ENCODE results near the gene ZBTB17.
"Not testable (repeated sequence)": the region's sequence is repeated elsewhere in the genome, so short reads cannot be mapped to it uniquely, and the experiment has no call there.

ZBTB17 gene

DNA sequence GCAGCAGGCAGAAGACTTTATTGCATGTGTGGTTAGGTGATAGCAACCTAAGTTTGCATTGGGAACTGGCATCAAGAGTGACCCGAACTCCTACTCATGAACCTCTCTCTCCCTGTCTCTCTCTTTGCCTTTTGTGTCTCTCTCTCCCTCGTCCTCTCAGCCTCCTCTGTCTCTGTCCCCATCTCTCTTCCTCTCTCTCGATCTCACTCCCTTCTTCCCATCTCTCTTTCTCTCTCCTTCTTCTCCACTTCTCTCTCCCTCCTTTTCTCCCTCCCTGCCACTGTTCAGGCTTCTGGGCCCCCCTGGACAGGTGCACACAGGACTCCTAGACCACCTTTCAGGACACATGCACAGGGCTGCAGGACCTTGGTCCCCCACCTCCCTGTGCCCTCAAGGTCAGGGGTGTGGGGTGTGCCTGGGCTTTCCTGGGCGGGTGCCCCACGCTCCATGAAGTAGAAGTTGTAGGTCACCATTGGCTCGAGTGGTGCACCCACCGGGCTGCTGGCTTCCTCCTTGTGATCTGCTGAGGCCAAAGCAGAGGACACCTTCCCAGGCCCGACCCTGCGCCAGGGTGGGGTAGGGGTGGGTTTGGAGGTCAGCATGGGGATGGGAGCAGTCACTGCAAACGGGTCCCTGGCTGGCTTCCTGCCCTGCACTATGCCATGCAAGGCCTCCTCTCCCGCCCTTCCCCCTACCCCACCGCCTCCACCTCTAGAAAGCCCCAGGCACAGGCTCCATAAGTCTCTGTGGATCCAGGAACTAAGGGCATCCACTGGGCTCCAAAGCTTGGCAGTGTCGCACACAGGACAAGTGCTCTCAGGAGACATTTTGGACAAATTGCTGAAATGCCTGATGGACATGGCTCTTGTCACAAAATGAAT, 13.2 kb upstream of the ZBTB17 start:
- no peak for DNase-seq (ENCODE audit: low spot score)

DNA sequence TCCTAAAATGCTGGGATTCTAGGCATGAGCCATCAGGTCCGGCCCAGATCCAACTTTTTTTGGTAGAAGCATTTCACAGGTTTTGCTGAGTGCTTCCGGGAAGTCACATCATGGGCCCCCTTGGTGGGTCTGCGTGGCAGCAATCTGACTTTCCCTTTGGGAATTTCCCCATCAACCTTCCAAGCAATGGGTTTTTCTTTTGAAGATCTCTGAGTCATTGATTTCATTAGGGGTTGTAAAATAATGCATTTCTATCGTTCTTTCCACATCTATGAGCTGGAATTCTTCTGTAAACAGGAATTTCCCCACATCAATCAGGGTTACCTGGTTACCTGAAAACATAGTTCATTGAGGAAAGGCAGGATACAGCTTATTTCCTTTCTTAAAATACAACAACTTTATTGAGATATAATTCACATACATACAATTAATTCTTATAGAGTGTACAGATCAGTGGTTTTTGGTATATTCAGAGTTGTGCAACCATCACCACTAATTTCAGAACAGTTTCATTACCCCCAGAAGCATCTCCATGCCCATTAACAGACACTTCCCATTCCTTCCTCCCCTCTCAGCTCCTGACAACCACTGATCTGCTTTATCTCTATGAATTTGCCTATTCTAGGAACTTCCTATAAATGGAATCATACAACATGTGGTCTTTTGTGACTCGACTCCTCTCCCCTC, 9.9 kb upstream of the ZBTB17 start:
- peak; percentile 83 for DNase-seq (ENCODE audit: low spot score)

DNA sequence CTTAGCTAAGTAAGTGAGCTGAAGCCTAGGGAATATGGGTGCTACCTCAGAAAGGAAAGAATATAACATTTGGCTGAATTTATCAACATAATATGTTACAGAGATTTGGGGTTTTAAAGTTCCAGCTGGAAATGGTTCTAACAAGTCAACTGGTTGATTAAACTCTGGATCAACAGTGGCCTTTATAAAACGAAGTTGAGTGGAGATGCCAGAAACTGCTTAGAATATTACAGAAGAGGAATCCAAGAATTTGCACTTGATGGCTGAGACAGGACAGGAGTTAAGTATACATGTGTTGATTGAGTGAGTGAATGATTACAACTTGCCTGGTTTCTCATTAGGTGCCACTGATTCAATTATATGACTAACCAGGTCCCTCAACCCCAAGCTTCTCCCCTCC, 7.4 kb upstream of the ZBTB17 start:
- no peak for DNase-seq (ENCODE audit: low spot score)

DNA sequence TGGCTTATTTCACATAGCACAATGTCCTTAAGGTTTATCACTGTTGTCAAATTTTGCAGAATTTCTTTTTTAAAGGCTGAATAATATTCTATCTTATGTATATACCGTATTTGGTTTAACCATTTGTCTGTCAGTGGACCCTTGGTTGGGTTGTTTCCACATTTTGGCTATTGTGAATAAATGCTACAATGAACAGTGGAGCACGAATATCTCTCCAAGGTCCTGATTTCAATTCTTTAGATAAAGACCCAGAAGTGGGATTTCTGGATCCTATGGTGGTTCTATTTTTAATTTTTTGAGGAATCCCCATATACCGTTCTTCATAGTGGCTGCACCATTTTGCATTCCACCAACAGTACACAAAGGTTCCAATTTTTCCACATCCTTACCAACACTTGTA, 5.8 kb upstream of the ZBTB17 start:
- DNase-seq (ENCODE audit: low spot score) = no peak

DNA sequence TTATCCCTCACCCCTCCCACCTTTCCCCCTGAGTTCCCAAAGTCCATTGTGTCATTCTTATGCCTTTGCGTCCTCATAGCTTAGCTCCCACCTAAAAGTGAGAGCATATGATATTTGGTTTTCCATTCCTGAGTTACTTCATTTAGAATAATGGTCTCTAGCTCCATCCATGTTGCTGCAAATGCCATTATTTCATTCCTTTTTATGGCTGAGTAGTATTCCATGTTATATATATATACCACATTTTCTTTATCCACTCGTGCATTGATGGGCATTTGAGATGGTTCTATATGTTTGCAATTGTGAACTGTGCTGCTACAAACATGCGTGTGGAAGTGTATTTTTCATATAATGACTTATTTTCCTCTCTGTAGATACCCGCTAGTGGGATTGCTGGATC, 2.0 kb upstream of the ZBTB17 start:
- not testable (repeated sequence) for DNase-seq (ENCODE audit: low spot score)

DNA sequence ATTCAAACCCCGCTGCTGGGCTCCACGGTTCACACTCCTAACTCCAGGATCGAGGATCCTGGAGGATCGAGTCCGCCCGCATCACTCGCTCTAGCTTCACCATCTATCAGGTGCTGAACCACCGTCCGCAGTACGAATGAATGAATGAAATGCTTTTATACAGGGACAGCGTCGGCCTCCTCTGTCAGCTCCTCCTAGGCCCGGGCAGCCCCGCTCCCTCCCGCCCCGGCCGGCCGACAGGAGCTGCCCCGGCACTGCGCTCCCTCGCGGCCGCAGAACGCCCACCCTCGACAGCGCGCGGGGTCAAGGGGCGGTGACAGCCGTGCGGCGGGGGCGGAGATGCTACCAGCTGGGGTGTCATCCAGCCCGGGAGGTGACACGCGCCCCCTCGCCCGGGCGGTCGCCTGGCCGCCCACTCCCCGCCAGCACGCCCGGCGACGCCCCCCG, 520 bp downstream of the ZBTB17 start:
- peak; percentile 8 for DNase-seq (ENCODE audit: low spot score)

DNA sequence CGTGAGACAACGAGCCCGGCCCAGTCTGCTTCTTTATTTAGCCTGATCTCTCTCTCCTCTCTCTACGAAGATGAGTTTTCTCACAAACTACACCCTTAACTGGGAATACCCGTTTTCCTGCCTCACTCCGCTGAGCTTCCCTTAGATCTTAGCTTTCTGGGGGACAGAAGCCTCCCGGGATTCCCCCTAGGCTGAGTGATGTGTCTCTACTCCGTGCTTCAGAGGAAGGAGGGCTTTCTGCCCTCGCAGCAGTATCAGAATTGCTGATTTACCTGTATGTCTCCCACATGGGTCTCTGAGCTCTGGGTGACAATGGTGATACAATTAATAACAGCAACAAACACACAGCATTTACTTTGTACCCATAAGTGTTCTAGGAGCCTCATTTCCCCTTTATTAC, 1.0 kb downstream of the ZBTB17 start:
- no peak for DNase-seq (ENCODE audit: low spot score)

DNA sequence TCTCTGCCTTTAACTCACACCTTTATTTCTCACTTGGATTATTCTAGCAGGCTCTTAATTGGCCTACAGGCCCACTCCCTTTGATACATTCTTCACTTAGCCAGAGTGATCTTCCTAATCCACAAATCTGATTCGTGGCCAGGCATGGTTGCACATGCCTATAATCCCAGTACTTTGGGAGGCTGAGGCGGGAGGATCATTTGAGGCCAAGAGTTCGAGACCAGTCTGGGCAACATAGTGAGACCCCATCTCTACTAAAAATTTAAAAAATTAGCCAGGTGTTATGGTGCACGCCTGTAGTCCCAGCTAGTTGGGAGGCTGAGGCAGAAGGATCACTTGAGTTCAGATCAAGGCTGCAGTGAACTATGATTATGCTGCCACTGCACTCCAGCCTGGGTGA, 2.1 kb downstream of the ZBTB17 start:
- no peak for DNase-seq (ENCODE audit: low spot score)

DNA sequence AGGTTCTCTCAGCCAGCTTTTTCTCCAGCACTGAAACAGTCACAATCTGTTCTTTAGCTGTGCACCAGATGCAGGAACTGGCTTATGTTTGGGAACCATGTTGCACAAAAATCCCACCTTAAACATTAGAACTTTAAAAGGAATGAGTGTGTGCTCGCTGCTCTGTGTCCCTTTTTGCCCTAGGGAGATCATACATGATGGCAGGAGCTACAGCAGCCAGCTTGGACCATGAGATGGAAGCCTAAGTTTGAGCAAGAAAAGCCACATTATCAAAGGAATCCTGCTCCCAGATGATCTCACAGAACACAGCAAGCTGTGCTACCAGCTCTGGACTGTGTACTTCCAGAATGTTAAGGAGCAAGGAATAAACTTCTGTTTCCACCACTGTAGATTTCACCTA, 3.5 kb downstream of the ZBTB17 start:
- no peak for DNase-seq (ENCODE audit: low spot score)

DNA sequence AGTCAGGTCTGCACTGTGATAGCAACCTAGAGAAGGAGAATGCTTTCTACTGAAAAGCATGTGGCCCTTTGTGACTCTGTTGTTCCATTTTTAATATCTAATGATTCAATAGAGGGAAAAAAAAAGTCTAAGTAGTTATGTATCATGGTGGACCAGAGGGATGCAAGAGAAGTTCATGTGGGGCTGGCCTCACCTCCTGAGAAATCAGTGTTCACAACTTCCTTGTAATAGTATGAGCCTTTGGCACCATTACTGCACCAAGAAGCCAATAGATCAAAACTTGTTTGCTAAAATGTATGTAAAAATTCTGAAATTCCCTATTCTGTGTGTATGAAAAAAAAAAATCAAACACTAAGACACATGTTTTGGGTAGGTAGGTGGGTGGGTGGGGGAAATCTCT, 5.0 kb downstream of the ZBTB17 start:
- no peak for DNase-seq (ENCODE audit: low spot score)

DNA sequence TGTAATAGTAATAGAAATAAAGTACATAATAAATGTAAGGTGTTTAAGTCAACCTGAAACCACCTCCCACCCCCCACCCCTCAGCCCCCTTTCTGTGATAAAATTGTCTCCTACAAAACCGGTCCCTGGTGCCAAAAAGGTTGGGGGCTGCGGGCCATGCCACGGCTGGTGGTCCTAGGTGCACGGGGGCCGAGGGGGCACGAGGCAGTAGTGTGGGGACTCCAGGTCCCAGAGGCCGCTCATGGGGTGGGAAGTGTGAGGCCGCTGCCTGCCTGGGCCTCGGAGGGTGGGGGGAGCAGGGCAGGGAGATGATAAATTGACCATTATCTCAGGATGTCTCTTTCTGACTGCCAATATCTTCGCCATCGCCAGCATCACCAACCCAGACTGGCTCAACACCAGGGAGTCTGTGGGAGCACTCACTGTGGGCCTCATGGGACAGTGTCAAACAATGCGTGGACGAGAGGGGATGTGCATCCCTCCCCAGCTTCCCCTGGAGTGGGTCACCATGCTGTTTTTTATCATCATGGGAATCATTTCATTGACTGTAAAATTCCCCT, 6.5 kb downstream of the ZBTB17 start:
- DNase-seq (ENCODE audit: low spot score) = no peak

DNA sequence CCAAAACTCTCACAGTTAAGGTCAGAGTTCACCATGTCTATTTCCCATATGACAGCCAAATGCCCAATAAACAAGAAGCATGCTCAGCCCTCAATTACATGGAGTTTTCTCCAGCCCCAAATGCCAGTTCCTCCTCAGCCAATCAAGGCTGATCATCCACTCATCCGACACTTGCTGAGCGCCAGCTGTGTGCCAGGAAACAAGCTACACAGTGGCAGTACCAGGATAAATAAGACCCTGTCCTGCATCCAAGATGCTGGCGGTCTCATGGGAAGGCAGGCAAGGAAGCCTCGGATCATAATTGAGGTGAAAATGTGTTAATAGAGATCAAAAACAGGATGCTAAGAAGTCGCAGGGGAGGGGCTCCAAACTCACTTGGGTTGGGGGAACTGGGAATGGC, 7.7 kb downstream of the ZBTB17 start:
- no peak for DNase-seq (ENCODE audit: low spot score)

DNA sequence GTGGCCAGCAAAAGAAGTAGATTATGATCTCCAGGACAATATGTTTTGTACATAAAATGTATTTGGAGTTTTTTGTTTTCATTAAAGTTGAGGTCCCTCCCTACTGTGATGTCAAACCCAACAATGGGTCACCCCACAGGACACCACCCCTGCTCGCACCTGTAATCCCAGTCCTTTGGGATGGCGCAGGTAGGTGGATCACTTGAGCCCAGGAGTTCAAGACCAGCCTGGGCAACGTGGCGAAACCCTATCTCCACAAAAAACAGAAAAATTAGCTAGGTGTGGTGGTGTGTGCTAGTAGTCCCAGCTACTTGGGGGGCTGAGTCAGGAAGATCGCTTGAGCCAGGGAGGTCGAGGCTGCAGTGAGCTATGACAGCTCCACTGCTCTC, 9.0 kb downstream of the ZBTB17 start:
- no peak for DNase-seq (ENCODE audit: low spot score)

DNA sequence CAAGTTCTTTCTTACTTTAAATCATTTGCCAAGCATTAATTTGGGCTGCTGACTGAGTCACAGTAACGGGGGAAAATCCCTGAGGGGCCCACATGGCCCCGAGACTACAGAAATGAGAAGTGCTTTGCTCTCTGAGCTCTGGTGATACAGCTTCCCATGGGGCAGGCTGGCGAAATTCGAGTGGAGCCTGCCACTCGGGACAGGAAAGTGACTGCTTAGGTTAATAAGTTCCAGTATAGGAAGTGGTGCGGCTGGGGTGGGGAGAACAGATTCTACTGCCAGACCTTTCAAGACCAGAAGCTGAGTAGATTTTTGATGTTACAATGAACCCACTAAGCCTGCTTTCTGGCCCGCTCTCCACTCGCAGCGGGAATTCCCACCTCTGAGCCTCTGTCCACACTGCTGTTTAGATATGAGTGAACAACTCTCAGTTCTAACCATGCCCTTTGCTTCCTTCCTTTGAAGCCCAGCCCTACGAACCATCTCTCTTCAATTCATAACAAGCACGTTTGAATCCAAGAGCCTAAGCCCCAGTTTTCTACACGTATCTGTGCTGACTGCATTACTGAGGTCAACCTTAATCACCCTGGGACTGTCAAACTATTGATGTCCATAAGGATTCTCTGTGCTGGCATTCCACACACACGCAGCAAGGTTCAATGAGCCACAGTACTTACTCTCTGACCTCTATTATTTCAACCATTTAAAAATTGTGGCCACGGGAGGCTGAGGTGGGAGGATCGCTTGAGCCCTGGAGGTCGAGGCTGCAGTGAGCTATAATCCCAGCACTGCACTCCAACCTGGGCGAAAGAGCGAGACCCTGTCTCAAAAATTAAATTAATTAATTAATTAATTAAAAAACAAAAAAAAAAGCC, 9.6 kb downstream of the ZBTB17 start:
- no peak for DNase-seq (ENCODE audit: low spot score)

DNA sequence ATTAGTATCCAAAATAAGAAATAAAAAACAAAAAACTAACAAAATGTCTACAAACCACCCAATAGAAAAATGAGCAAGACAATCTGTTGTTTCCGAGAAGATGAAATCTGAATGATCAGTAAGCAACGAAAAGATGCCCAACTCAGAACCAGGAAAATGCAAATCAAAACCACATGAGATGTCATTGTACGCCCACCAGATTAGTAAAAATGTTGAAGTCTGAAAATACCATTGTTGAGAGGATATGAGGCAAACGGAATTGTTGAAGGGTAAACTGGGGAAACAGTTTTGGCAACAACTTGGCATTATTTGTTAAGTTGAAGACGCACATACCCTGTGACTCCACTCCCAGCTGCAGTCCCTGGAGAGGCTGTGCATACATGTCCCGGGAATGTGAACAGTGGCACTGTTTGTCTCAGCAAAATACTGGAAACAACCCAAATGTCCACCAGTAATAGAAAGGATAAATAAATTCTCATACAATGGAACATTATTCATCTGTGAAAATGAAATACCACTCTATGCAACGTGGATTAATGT, 10.6 kb downstream of the ZBTB17 start:
- no peak for DNase-seq (ENCODE audit: low spot score)

DNA sequence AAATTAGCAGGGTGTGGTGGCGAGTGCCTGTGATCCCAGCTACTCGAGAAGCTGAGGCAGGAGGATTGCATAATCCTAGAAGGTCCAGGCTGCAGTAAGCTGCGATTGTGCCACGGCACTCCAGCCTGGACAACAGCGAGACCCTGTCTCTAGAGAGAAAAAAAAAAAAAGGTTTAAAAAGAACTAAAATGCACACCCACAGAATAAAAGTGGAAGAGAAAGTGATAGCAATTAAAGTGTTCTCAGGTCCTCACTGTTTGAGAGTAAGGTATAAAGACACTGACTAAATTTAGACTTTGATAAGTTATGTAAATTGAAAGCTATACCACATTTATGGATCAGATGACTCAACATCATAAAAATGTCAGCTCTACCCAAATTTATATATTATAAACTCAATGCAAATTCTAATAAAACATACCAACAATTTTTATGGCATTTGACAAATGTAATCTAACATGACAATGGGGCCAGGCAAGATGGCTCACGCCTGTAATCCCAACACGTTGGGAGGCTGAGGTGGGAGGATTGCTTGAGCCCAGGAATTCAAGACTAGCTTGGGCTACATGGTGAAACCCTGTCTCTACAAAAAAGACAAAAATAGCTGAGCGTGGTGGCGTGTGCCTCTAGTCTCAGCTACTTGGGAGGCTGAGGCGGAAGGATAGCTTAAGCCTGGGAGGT, 11.8 kb downstream of the ZBTB17 start:
- DNase-seq (ENCODE audit: low spot score) = peak; percentile 38

DNA sequence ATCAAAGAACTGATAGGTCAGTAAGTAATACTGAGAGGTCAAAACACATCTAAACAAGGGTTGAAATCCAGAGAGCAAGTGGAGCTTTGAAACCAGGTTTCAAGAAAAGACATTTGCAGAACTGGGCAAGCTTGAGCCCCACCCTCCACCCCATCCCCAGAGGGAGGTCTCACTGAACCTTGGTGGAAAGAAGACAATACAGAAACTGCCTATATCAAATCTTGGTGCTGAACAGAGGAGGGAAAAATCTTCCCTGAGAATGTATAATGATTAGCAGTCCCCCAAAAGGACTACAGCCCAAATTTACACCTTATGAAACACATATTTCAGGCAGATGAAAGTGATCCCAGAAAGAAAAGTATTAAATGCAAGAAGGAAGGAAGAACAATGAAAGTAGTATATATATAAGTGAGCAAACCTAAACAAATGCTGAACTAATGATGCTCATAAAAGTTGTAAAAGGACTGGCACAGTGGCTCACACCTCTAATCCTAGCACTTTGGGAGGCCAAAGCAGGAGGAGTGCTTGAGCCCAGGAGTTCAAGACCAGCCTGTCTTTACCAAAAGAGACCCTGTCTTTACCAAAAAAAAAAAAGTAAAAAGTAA, 12.4 kb downstream of the ZBTB17 start:
- DNase-seq (ENCODE audit: low spot score) = no peak

DNA sequence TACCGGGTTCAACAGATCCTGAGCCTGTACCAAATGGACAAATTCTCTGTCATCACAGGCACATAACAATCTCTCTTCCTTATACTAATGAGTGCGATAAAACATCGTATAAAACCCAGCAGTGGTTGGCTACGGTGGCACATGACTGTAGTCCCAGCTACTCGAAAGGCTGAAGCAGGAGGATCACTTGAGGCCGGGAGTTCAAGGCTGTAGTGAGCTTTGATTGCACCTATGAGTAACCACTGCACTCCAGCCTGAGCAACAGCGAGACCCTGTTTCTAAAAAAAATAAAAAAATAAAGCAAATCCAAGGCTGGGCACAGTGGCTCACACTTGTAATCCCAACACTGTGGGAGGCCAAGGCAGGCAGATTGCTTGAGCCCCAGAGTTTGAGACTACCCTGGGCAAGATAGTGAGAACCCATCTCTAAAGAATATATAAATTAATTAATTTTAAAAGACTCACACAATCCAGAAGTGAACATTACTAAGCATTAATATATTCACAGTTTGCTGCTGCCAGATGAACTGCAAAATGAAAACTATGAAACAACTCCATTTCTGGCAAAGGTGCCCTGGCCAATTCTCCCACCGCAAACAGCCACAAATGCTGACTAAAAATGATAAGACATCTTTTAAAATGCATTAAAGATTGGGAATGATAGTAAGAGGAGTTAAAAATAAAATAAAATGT, 13.1 kb downstream of the ZBTB17 start:
- no peak for DNase-seq (ENCODE audit: low spot score)

DNA sequence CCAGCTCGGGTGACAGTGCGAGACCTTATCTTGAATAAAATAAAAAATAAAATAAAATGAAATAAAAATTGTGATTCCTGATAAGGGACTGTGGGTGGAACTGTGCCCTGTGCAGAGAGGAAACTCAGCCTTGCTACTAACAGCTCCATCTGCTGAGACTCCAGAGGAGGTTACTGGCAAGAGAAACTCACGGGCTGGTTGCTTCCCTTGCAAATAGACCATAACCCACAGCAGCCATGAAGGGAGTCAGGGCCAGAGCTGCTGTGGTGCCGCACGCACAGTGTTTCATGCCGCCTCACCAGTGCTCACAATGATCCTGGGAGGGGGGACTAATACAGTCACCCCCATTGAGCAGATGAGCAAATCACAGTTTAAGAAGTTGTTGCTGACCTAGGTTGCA, 13.7 kb downstream of the ZBTB17 start:
- no peak for DNase-seq (ENCODE audit: low spot score)

DNA sequence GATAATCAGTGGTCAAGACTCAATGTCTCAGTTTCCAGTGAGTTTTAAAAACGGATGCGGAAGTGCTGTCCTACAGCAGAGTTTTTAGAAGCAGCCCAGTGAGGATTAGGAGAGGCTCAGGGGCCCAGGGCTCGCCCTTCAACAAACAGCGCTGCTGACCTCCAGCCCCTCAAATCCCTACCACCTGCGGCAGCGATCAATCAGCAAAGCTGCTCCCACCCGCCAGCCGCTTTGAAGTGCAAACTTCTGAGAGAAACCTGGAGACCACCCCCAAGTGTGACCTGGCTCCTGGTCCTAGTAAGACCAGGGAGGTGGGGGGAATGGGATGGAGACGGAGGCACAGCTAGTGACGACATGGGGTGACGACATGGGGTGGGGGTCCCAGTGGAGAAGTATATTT, 14.4 kb downstream of the ZBTB17 start:
- no peak for DNase-seq (ENCODE audit: low spot score)
